Measurements from ENCODE around the gene INPP5F. TPM values are rescaled to one million over a fixed set of nuclear protein-coding genes. Genes with fewer than 3 reads are reported as not detected.

INPP5F gene
- total RNA-seq, 2 donors from 2014 or later: 12.4 to 26.3 TPM

DNA sequence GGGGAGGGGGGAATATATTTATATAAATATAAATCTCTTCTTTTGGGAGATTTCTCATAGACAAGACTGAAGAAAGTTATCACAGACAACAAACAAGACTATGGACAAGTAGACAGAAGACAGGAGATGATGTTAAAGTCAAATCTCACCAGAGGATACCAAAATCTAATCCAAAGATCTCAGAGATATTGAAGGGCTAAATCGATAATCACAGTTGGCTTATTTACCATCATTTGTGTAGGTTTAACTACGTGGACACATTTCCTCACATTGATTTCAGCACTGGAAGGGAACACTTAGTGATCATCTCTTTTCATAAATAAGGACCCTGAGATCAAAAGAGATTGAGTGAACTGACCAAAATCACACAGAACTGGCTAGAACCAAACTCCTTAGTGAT, 2.7 kb upstream of the INPP5F start:
- H3K36me3 Mint-ChIP-seq (ENCODE audit: low read depth): peaks cover 6% of the 10 kb centered on the region
- ATAC-seq (replicated peaks): no peak
- H3K9me3 Mint-ChIP-seq: no peaks in the 10 kb centered on the region
- peaks cover 22% of the 10 kb centered on the region for H3K4me1 Mint-ChIP-seq
- no peak overlapping the region for H3K4me3 Mint-ChIP-seq
- no peaks in the 10 kb centered on the region for H3K27me3 Mint-ChIP-seq
- H3K27ac Mint-ChIP-seq: no peak overlapping the region

- Mint-ChIP-seq H3K9me3 (no peaks in the 10 kb centered on the region), H3K36me3 (ENCODE audit: low read depth) (peaks cover 6% of the 10 kb centered on the region), H3K27ac (no peak overlapping the region), H3K4me3 (no peak overlapping the region), H3K27me3 (no peaks in the 10 kb centered on the region), H3K4me1 (peaks cover 27% of the 10 kb centered on the region)
- no peak for ATAC-seq (replicated peaks)
Measured at GRCh38 chr10:119723624-119724023, 2.2 kb upstream of the INPP5F start.

- H3K27me3 Mint-ChIP-seq: no peaks in the 10 kb centered on the region
- ATAC-seq (replicated peaks): peak; percentile 1
- H3K4me3 Mint-ChIP-seq: peak overlapping the region; percentile 73
- peak overlapping the region; percentile 39 for H3K27ac Mint-ChIP-seq
- peaks cover 31% of the 10 kb centered on the region for H3K4me1 Mint-ChIP-seq
- peaks cover 10% of the 10 kb centered on the region for H3K36me3 Mint-ChIP-seq (ENCODE audit: low read depth)
- H3K9me3 Mint-ChIP-seq: no peaks in the 10 kb centered on the region
Measured at GRCh38 chr10:119724593-119725516, 995 bp upstream of the INPP5F start.

- Mint-ChIP-seq H3K36me3 (ENCODE audit: low read depth) (peaks cover 16% of the 10 kb centered on the region), H3K27ac (peak overlapping the region; percentile 39), H3K9me3 (no peaks in the 10 kb centered on the region), H3K4me1 (peaks cover 31% of the 10 kb centered on the region), H3K4me3 (peak overlapping the region; percentile 73), H3K27me3 (no peaks in the 10 kb centered on the region)
- ATAC-seq (replicated peaks): no peak
Measured at GRCh38 chr10:119725517-119725827, 378 bp upstream of the INPP5F start.

- no peaks in the 10 kb centered on the region for H3K27me3 Mint-ChIP-seq
- peaks cover 29% of the 10 kb centered on the region for H3K36me3 Mint-ChIP-seq (ENCODE audit: low read depth)
- no peak for ATAC-seq (replicated peaks)
- H3K27ac Mint-ChIP-seq: peak overlapping the region; percentile 80
- peaks cover 31% of the 10 kb centered on the region for H3K4me1 Mint-ChIP-seq
- no peaks in the 10 kb centered on the region for H3K9me3 Mint-ChIP-seq
- H3K4me3 Mint-ChIP-seq: peak overlapping the region; percentile 94
Measured at GRCh38 chr10:119726676-119727261, 919 bp downstream of the INPP5F start.

DNA sequence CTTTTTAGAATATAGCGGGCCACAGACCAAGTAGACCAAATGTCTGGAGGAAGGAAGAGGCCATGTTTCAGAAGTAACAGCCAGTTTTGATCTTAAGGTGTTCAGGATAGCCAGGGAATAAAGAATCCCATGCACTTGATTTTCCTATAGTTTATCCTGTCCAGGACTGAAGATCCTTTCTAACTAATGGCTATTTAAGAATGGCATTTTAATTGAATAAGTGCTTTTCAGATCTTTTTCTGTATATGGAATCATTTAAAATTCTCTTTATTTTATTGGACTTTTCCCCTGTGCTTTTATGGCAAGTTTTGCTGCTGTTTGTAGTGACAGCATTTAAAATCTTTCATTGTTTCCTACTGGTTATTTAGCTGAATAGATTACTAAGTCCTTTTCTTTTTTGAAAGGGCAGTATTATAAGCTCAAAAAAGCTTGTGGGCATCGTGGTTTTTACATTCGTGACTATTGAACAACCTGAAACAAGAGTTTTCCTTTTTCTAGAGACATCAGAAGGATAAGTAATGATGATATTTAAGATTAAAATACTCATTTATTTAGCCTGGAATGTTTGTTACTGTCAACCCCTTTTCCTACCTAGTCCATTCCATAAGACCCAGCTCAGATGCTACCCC, 2.4 kb downstream of the INPP5F start:
- Mint-ChIP-seq H3K4me1 (peaks cover 31% of the 10 kb centered on the region), H3K9me3 (no peaks in the 10 kb centered on the region), H3K27ac (peak overlapping the region; percentile 80), H3K27me3 (no peaks in the 10 kb centered on the region), H3K4me3 (peak overlapping the region; percentile 94), H3K36me3 (ENCODE audit: low read depth) (peaks cover 31% of the 10 kb centered on the region)
- ATAC-seq (replicated peaks): no peak

- no peak overlapping the region for H3K27ac Mint-ChIP-seq
- no peaks in the 10 kb centered on the region for H3K27me3 Mint-ChIP-seq
- peaks cover 19% of the 10 kb centered on the region for H3K4me1 Mint-ChIP-seq
- H3K36me3 Mint-ChIP-seq (ENCODE audit: low read depth): peaks cover 23% of the 10 kb centered on the region
- no peak overlapping the region for H3K4me3 Mint-ChIP-seq
- ATAC-seq (replicated peaks): peak; percentile 71
- H3K9me3 Mint-ChIP-seq: no peaks in the 10 kb centered on the region
Measured at GRCh38 chr10:119734396-119735332, 8.8 kb downstream of the INPP5F start.

DNA sequence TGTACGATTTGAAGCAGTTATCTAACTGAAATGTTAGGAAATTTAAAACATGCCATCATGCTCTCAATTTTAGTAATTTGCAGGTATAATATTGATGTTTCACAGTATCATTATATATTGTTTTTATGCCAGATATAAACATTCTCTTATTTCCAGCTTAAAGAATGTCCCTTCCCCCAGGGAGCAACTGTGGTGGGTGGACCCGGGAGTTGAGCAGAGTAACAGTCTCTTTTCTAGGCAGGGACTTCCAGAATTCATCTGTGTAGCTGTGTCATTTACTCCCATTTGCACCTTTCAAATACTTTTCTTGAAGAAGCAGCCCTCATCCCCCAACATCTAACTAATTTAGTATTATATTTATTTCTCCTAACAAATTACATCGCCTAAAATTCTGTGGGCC, 9.6 kb downstream of the INPP5F start:
- ATAC-seq (replicated peaks): no peak
- Mint-ChIP-seq H3K4me3 (no peak overlapping the region), H3K4me1 (peaks cover 19% of the 10 kb centered on the region), H3K36me3 (ENCODE audit: low read depth) (peaks cover 15% of the 10 kb centered on the region), H3K27me3 (no peaks in the 10 kb centered on the region), H3K27ac (no peak overlapping the region), H3K9me3 (no peaks in the 10 kb centered on the region)

GRCh38 chr10:119736220-119736619, 10.4 kb downstream of the INPP5F start:
- no peak for ATAC-seq (replicated peaks)
- Mint-ChIP-seq H3K9me3 (no peaks in the 10 kb centered on the region), H3K4me1 (peaks cover 19% of the 10 kb centered on the region), H3K27me3 (no peaks in the 10 kb centered on the region), H3K27ac (no peak overlapping the region), H3K4me3 (no peak overlapping the region), H3K36me3 (ENCODE audit: low read depth) (peaks cover 7% of the 10 kb centered on the region)

- Mint-ChIP-seq H3K36me3 (ENCODE audit: low read depth) (no peaks in the 10 kb centered on the region), H3K4me3 (peak overlapping the region; percentile 68), H3K27ac (peak overlapping the region; percentile 78), H3K4me1 (peaks cover 19% of the 10 kb centered on the region), H3K9me3 (no peaks in the 10 kb centered on the region), H3K27me3 (no peaks in the 10 kb centered on the region)
- peak; percentile 67 for ATAC-seq (replicated peaks)
Measured at GRCh38 chr10:119737039-119737663, 11.3 kb downstream of the INPP5F start.

DNA sequence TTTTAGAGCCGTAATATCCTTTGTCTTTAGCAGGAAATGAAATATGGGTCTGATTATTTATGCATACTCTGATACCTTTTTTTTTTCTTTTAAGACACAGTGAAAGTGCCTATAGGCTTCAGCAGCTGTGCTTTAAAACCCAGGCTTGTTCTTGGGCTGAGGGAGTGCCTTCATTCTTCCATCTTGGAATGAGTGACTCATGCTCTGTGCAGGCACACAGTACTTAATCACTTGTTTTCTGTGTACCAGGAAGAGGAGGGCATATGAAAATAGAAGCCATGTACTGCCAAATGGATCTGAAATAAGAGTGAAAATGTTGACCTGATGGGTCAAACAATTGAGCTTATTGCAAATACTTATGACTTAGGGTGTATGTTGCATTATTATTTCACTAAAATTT, 12.0 kb downstream of the INPP5F start:
- Mint-ChIP-seq H3K27me3 (no peaks in the 10 kb centered on the region), H3K36me3 (ENCODE audit: low read depth) (no peaks in the 10 kb centered on the region)

DNA sequence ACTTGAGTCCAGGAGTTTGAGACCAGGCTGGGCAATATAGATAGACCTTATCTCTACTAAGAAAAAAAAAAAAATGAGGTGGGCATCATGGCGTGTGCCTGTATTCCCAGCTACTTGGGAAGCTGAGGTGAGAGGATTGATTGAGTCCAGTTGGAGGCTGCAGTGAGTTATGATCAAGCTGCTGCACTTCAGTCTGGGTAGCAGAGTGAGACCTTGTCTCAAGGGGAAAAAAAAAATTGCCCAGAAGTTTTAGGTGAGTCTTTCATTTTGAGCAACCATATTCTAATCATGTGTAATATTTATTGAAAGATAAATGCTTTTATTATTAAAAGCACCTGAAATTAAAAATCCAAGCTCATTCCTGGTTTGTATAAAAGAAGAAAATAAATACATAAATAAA, 13.1 kb downstream of the INPP5F start:
- Mint-ChIP-seq H3K4me3 (no peak overlapping the region), H3K36me3 (ENCODE audit: low read depth) (no peaks in the 10 kb centered on the region), H3K27me3 (no peaks in the 10 kb centered on the region), H3K27ac (peak overlapping the region; percentile 31), H3K9me3 (no peaks in the 10 kb centered on the region), H3K4me1 (peaks cover 24% of the 10 kb centered on the region)
- no peak for ATAC-seq (replicated peaks)

More for the DNA sequence above, 12.0 kb downstream of the INPP5F start:
- peak; percentile 87 for ATAC-seq (replicated peaks)
- Mint-ChIP-seq H3K9me3 (no peaks in the 10 kb centered on the region), H3K4me3 (peak overlapping the region; percentile 68), H3K27ac (peak overlapping the region; percentile 78), H3K4me1 (peaks cover 19% of the 10 kb centered on the region)

DNA sequence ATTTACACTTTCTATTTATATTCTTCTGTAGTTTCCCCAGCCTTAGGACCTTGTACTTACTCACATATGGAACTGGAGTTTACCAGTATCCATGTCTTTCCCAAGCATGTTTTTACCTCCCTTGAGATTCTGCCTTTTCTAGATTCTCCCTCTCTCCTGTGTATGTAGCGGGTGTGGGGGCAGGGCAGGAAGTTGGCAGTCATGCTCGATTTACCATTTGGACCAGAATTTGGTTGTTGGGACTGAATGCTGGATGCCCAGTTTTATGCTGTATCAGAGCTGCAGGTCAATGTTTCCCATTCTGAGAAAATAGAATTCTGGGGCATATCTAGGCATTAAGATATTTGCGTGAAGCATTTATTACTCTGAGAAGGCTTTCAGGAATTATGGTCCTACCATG, 14.2 kb downstream of the INPP5F start:
- no peaks in the 10 kb centered on the region for H3K9me3 Mint-ChIP-seq
- no peak for ATAC-seq (replicated peaks)

More for the DNA sequence above, 14.2 kb downstream of the INPP5F start:
- Mint-ChIP-seq H3K27me3 (no peaks in the 10 kb centered on the region), H3K36me3 (ENCODE audit: low read depth) (no peaks in the 10 kb centered on the region), H3K27ac (no peak overlapping the region), H3K4me1 (peaks cover 35% of the 10 kb centered on the region), H3K4me3 (no peak overlapping the region)

Measured in activated T-helper 17 cell treated with anti-CD3 and anti-CD28 coated beads, Interleukin-2, amount 50 U/mL, for 72 hours (primary cell).